Fibroblast of upper back skin (primary cell): Measurements from ENCODE around the gene ZNF768.
A peak's percentile ranks its signal among the peaks of the same experiment; 100 is the strongest.

Experiments
- DNase-seq: peaks from one replicate; pipeline ENCODE4 v3.0.0-alpha.2; 2013

The ZNF768 gene

GRCh38 chr16:30526137-30526822 lies at the start of gene ZNF768:
ZNF768 (minus strand) TSS chr16:30526566; CDS start chr16:30526413, 153 bp downstream.
- DNase-seq, result no peak

DNA sequence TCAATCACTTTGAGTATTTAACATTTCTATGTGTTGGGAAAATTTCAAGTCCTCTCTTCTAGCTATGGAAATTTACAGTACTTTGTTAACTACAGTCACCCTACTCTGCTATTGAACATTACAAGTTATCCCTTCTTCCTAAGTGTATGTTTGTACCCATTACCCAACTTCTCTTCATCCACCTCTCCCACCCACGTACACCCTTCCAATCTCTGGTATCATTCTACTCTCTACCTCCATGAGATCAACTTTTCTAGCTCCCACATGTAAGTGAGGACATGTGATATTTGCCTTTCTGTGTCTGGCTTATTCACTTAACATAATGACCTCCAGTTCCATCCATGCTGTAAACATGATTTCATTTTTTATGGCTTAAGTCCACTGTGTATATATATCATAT lies 48.3 kb upstream of the ZNF768 start:
- DNase-seq, result no peak

- peak; percentile 98 for DNase-seq
Observed at GRCh38 chr16:30571445-30572322, 45.3 kb upstream of the ZNF768 start, which contains the start of gene ZNF688. ZNF688 (minus strand) TSS chr16:30571714; CDS start chr16:30571629, 85 bp downstream.

- no peak for DNase-seq
Observed at GRCh38 chr16:30570636-30571444, 44.5 kb upstream of the ZNF768 start.

DNA sequence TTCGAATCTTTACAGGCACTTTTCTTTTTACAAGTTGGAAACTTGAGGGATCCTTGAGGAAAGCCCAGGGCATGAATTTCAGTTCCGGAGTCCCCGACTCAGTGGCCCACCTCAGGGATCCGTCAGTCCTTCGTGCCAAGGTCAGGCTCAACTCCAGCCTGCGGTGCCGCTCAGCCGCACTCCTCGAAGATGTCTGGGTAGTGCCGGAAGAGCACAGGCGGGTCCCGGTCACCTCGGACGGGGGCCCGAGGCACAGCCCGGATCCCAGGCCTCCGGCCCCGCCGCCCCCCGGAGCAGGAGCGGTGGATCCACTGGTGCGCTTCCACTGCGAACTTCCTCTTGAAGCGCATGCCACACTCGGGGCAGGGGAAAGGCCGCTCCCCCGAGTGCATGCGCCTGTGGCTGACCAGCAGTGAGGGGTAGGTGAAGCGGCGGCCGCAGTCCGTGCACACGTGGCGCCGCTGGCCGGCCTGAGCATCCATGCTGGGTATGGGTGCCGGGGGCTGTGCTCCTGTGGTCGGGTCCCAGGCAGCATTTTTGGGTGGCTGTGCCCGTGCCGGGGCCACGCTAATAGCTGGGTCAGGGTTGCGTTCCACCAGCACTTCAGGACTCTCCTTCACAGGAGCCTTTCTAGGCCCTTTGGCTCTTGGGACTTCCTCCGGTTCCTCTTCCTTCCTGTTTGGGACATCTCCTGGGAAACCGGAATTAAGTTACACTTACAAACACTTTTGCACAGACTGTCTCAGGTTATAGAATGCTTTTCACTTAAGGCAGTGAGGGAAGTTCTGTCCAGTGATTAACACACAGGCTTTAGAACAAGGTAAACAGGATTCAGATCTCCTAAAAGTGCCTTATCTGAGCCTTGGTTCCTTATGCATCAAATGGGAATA lies 43.6 kb upstream of the ZNF768 start:
- DNase-seq, result no peak

DNA sequence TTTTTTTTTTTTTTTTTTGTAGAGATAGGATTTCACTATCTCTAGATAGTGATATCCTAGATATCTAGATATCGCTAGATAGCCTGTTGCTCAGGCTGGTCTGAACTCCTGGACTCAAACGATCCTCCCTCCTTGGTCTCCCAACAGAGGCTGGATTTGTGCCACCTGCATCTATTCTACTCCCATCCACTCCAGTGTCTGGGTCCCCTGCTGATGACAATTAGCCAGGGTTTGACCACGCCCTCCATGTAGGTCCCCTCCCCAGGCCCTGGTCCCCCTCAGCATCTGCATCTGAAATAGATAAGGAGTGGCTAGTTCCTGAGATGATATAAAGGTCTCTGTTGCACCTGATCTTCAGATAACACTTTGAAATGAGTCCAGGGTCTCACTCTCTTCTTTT lies 42.9 kb upstream of the ZNF768 start:
- no peak for DNase-seq

DNA sequence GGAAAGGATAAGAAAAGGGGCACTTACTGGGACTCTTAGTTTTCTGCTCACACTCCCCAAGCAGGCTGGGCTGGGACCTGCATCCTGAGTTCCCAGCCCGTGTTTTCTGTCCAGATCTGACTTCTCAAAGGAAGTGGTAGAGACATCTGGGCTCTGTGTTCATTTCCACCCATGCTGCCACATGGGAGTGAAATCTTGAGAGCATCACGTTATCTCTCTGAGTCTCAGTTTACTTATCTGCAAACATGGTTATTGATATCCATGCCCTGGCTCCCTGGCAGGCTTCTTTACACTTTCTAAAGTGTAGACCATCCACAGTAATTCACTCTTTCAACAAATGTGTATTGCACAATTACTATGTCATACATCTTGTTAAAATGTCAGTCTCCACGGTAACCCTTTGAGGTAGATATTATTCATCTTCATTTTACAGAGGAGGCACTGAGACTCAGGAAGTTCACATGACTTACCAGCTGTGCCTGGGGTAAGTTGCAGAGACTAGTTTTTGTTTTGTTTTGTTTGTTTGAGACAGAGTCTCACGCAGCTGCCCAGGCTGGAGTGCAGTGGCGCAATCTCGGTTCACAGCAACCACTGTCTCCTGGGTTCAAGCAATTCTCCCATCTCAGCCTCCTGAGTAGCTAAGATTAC lies 41.7 kb upstream of the ZNF768 start:
- peak; percentile 59 for DNase-seq

GRCh38 chr16:30567160-30567990 lies 41.0 kb upstream of the ZNF768 start:
- DNase-seq, result no peak

DNA sequence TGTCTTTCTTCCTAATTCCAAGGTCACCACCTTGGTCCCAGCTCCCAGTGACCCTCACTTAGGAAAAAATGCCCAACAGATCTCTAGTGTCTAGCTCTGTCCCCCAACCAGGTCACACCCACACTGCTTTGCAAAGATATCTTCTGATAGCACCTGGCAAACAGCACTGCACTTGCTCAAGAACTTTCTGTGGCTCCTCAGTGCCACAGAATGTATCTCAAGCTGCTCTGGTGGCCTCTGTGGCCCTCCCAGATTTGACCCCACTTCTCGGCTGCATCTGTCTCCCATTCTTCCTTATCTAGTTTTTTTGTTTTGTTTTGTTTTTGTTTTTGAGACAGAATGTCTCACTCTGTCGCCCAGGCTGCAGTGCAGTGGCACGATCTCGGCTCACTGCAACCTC lies 40.2 kb upstream of the ZNF768 start:
- no peak for DNase-seq

DNA sequence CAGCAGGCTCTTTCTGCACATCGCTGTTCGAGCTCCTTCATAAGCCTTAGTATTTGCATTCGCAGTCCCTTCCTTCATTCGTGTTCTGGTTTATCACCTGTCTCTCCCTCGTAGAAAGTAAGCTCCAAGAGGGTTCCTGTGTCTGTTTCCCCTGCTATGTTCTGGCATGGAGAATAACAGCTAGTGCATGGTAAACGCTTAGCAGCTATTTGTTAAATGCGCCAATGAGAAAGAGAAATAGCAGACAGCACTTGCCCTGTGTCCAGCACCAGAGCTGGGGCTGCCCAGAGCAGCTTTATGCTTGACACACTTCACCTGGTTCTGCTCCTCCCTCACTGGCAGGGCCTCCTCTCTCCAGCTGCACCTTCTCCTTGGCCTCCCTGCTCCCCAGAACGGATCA lies 39.6 kb upstream of the ZNF768 start:
- no peak for DNase-seq

GRCh38 chr16:30565526-30565925 lies 39.2 kb upstream of the ZNF768 start:
- DNase-seq, result no peak

DNA sequence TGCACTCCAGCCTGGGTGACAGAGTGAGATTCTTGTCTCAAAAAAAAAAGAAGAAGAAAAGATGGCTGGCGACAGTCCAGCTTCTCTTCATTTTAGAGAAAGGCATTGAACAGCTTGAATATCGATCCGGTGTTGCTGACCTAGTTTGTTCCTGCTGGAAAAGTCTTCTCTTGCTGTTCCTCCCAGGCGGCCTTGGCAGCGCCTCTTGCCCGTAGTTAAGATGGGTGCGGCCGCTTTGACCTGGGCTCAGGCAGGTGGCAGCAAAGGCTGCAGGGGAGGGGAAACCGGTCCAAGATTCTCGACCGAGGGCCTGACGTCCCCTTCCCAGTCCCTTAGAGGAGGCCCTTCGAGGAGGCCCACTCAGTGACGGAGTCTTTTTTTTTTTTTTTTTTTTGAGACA lies 35.7 kb upstream of the ZNF768 start:
- DNase-seq, result no peak

DNA sequence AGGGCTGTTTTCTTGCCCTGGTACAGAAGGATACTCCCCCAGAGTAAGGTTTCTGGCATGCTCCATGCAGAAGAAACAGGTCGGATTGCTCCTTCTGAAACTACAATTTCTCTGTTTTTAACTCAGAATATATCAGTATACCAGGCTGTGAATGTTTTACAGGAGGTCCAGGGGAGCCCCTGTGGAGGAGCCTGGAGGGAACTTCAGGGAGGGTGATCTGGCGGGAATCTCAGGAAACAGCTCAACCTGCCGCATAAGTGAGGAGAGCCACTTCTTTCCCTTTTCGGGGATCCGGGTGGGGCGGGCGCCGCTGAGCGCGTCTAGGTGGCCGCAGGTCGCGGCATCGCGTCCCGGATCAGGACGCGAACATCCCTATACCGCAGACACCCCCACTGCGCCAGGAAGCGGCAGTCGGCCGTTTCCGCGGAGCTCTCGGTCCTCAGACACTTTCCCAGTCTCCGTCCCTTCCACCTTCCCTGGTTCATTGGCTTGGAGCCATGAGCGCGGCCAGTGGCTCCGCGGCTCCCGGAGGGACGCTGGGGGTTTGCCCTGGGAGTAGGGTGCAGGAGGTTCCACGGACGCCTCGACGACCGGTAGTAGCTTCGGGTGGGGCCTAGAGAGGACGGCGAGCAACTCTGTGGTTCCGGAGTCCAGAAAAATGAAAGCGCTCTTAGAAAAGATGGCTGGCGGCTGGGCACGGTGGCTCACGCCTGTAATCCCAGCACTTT lies 34.9 kb upstream of the ZNF768 start:
- no peak for DNase-seq

DNA sequence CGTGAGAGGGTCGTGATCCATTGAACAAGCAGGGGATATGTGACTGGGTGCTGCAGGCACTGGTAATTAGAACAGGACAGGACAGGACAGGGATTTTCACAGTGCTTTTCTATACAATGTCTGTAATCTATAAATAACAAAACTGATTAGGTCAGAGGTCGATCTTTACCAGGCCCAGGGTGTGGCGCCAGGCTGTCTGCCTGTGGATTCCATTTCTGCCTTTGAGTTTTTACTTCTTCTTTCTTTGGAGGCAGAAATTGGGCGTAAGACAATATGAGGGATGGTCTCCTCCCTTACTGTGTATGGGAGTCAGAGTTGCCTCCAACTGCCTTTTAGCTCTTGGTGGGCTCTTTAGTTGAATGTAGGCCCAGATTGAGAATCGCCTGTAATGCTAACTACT lies 33.3 kb upstream of the ZNF768 start:
- DNase-seq, result no peak

- DNase-seq, result no peak
Observed at GRCh38 chr16:30558789-30559377, 32.5 kb upstream of the ZNF768 start.

DNA sequence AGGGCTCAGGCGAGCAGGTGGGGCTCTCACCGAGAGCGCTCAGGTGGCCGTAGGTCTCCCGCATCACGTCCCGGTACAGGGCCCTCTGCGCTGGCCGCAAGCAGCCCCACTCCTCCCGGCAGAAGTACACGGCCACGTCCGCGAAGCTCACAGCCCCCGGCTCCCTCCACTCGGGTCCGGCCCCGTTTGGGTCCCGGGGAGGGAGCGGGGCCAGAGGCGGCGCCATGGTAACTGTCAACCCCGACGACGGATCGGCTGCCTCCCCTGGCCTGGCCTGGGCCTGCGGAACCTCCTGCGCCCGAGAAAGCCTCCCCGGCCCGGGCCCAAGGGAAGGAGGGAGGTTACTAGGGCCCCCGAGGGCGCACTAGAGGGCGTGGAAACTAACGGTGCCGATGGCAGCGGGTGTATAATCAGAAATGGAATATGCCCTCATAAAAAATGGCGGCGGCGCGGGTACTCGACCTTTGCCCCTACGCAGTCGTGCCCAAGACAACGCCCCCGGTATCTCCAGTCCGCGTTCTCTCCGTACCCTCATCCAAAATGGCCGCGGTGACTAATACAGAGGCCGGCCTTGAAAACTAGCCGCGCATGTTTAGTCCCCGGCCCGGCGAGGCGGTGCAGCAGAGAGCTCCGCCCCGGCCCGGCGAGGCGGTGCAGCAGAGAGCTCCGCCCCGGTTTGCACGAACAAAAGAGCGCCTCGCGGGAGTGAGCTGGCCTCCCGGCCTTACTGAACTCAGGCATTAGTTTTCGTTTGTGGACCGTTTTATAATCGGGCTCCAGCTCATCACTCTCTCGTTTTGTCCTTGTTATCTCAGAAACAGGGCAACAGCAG lies 31.8 kb upstream of the ZNF768 start, which contains the start of gene ZNF764:
TSS of gene ZNF764 (minus strand) at position 418 of the 832 bp plus-strand sequence. CDS start at position 226, 192 bp downstream.
- DNase-seq, result peak; percentile 98

GRCh38 chr16:30557707-30557956 lies 31.3 kb upstream of the ZNF768 start:
- DNase-seq, result no peak

- no peak for DNase-seq
Observed at GRCh38 chr16:30556125-30556473, 29.7 kb upstream of the ZNF768 start.
